NB4 (cell line): ENCODE results near the gene IL17REL.

ENCODE experiments used
- DNase-seq: peaks from one replicate; pipeline ENCODE4 v3.0.0; 2010; ENCODE audit warnings: low read depth
- H3K4me3 ChIP-seq: one replicate; pipeline ENCODE4 v1.5.1; 2011; ENCODE audit warnings: mild to moderate bottlenecking, low read depth, low read length, moderate library complexity
- MAX ChIP-seq: IDR thresholded peaks from 2 replicates; pipeline ENCODE4 v1.6.1; 2011; ENCODE audit warnings: low read depth, low read length
- MYC ChIP-seq: IDR thresholded peaks from 2 replicates; pipeline ENCODE4 v1.6.1; 2011; ENCODE audit warnings: low read depth, low read length
- POLR2A ChIP-seq: IDR thresholded peaks from 2 replicates; pipeline ENCODE4 v1.6.1; 2011; ENCODE audit warnings: mild to moderate bottlenecking; ENCODE audit not compliant: insufficient read length; ENCODE audit errors: extremely low read depth
- TF ChIP-seq, protein P1 (sequence below): IDR thresholded peaks from one replicate; pipeline ENCODE4 v1.5.1; 2012; ENCODE audit warnings: low read depth, low read length

The IL17REL gene

GRCh38 chr22:50012211-50013181 is at the start of gene IL17REL:
Gene IL17REL, minus strand, starts transcription at chr22:50012765. Its CDS starts 119 bp downstream, at chr22:50012646.
- H3K4me3 ChIP-seq, result no peak within 1 kb of the TSS
- no peak for DNase-seq
- no peak for TF ChIP-seq MAX
- TF ChIP-seq, protein P1, sequence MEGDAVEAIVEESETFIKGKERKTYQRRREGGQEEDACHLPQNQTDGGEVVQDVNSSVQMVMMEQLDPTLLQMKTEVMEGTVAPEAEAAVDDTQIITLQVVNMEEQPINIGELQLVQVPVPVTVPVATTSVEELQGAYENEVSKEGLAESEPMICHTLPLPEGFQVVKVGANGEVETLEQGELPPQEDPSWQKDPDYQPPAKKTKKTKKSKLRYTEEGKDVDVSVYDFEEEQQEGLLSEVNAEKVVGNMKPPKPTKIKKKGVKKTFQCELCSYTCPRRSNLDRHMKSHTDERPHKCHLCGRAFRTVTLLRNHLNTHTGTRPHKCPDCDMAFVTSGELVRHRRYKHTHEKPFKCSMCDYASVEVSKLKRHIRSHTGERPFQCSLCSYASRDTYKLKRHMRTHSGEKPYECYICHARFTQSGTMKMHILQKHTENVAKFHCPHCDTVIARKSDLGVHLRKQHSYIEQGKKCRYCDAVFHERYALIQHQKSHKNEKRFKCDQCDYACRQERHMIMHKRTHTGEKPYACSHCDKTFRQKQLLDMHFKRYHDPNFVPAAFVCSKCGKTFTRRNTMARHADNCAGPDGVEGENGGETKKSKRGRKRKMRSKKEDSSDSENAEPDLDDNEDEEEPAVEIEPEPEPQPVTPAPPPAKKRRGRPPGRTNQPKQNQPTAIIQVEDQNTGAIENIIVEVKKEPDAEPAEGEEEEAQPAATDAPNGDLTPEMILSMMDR, result no peak

DNA sequence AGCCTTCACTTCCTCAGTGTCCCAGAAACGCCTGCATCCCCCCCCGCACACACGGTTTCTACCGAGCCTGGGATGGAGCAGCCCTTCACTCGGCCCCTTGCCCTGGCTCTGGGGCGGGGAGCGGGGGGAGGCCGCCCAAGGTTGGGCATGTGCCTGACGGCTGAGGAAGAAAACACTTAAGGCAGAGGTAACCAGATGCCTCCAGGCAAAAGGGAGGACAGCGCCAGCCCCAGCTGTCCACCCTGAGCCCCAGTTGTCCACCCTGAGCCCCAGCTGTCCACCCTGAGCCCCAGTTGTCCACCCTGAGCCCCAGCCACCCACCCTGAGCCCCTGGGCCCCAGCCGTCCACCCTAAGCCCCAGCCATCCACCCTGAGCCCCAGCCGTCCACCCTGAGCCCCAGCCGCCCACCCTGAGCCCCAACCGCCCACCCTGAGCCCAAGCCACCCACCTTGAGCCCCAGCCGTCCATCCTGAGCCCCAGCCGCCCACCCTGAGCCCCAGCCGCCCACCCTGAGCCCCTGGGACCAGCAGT is 49.3 kb upstream of the IL17REL start:
- no peak for DNase-seq
- no peak for TF ChIP-seq POLR2A
- TF ChIP-seq, protein P1, result no peak
- TF ChIP-seq MYC, result no peak
- no peak for TF ChIP-seq MAX
- no peak overlapping the region for H3K4me3 ChIP-seq

DNA sequence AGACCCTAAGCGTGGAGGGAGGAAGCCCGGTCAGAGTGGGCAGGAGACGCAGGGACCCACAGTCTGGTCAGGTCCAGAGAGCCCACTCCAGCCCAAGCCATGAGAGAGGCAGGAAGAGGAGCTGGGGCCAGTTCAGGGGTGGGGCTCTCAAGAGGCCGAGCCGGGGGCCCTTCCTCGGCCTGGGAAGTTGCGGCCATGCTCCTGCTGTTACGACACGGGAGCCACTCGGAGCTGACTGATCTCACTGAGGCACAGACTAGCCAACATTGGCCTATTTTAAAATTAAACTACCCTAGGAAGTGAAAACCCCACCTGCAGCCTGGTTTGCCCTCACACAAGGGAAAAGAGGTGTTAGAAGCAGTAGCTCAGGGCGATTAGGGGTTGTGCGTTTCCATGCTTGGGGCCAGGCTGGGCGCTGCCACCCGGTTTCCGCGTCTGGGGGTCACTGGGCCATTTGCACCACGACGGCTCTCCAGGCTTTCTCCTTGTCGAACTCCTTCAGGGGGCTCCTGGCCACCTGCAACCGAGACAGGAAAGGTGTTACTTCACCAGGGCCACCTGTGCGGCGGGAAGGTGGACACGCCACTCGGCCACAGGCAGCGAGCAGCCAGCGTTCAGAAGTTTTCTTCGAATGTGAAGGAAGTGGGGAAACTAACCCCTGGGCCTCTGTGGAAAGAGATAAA is 48.7 kb upstream of the IL17REL start:
- DNase-seq, result no peak
- TF ChIP-seq MYC (no peak), MAX (no peak)
- no peak overlapping the region for H3K4me3 ChIP-seq

GRCh38 chr22:50060441-50061140 is 48.0 kb upstream of the IL17REL start:
- H3K4me3 ChIP-seq, result no peak overlapping the region
- no peak for DNase-seq
- no peak for TF ChIP-seq MAX
- TF ChIP-seq POLR2A, result no peak
- TF ChIP-seq, protein P1, result no peak
- no peak for TF ChIP-seq MYC

DNA sequence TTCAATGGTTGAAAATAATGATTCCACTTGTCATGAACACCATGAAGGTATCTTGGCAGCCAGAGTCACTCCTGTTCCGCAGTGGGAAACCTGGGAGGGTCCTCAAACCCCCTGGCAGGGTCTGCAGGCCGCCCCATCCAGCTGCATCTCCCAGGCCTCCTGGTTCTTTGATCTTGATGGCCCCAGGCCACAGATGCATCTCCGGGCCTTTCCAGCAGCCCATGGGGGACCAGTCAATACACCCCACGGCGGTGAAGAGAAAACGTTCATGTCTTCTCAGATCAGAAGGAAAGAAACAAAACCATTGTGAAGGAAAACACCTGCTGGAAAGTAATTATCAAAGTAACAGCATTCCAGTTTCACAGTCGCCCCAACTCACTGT is 47.3 kb upstream of the IL17REL start:
- DNase-seq, result no peak
- no peak for TF ChIP-seq MYC
- TF ChIP-seq, protein P1, result no peak
- TF ChIP-seq POLR2A, result no peak
- TF ChIP-seq MAX, result no peak
- H3K4me3 ChIP-seq, result no peak overlapping the region
